Stomach (tissue), 9 donors: ENCODE results near the gene IFNK. TPM values are rescaled to one million over a fixed set of nuclear protein-coding genes. Genes with fewer than 3 reads are reported as not detected.

Experiments used
- DNase-seq, 2 donors: peaks; one replicate each; pipeline versions ENCODE4 v3.0.0 to v3.0.0-alpha.2; 2013 to 2019
- H3K27ac ChIP-seq, 5 donors: fragments of 200-600 bp in 4 of 5; sonication (generic) in 4 of 5; one replicate each; pipeline ENCODE4 v1.5.1; 2013 to 2019; ENCODE audit warnings: mild to moderate bottlenecking in 1 of 5, moderate library complexity in 1 of 5
- H3K27me3 ChIP-seq, 3 donors: fragments of 200-600 bp; sonication (generic); one replicate each; pipeline ENCODE4 v1.5.1; 2017 to 2019; ENCODE audit warnings: mixed run types in 1 of 3
- H3K36me3 ChIP-seq, 4 donors: fragments of 200-600 bp; sonication (generic); 1 replicate in 3 of 4; 2 replicates in 1 of 4; pipeline ENCODE4 v1.5.1; 2016 to 2019
- H3K4me1 ChIP-seq, 4 donors: fragments of 200-600 bp; sonication (generic); one replicate each; pipeline ENCODE4 v1.5.1; 2016 to 2019
- H3K4me3 ChIP-seq, 4 donors: fragments of 200-600 bp; sonication (generic) in 3 of 4; one replicate each; pipeline ENCODE4 v1.5.1; 2016 to 2019; ENCODE audit warnings: mild to moderate bottlenecking in 1 of 4
- H3K9me3 ChIP-seq, 4 donors: fragments of 200-600 bp; sonication (generic); one replicate each; pipeline ENCODE4 v1.5.1; 2016 to 2019
- CTCF ChIP-seq, 7 experiments: fragments of 450-650 bp in 4 of 7; fragments of 200-600 bp in 3 of 7; sonication (generic) in 3 of 7; IDR thresholded peaks; one replicate each; pipeline ENCODE4 v1.5.1; 2016 to 2019; ENCODE audit warnings: antibody characterized with exemption in 7 of 7, control low read depth in 2 of 7, mild to moderate bottlenecking in 1 of 7
- EP300 ChIP-seq: sonication (generic); formaldehyde crosslinking; IDR thresholded peaks from one replicate; pipeline ENCODE4 v1.6.1; 2017; ENCODE audit warnings: antibody characterized with exemption
- POLR2A ChIP-seq, 4 donors: fragments of 450-650 bp; IDR thresholded peaks; one replicate each; pipeline ENCODE4 v1.6.1; 2016; ENCODE audit warnings: antibody characterized with exemption in 4 of 4, control low read depth in 2 of 4, mild to moderate bottlenecking in 1 of 4, moderate library complexity in 1 of 4
- POLR2AphosphoS5 ChIP-seq, 3 donors: sonication (generic); formaldehyde crosslinking; IDR thresholded peaks; one replicate each; pipeline ENCODE4 v1.6.1; 2016; ENCODE audit warnings: antibody characterized with exemption in 3 of 3
- WGBS, 5 donors: extraction: QIAGEN DNeasy Blood & Tissue Kit in 3 of 5; methylation state at CpG; one replicate each; pipeline versions ENCODE4 v1.1.5 to v1.1.7; 2013 to 2018; 5-methylcytosine and 5-hydroxymethylcytosine counted together
- intact Hi-C: fragments of 100-400 bp; cut with DNase I; formaldehyde crosslinking; loops from one replicate; pipeline ENCODE4 v1.15.1; 2023; ENCODE audit warnings: low total_unique reads
- polyA plus RNA-seq, 3 donors: library from polyadenylated mRNA; stranded (reverse); fragments of 200-250 nt; gene quantifications; one replicate each; pipeline ENCODE4 v1.2.3, GENCODE V29; 2013
- total RNA-seq, 5 donors: library from RNA; depleted of rRNA; stranded (reverse); fragments of >200 nt; gene quantifications; one replicate each; pipeline versions ENCODE4 v1.1.0 to v1.2.3, GENCODE V29; 2014 to 2016
- donor health status: healthy with polysubstance abuse.
- donor health status: Bipolar disorder and iron deficiency.
- donor health status: healthy.

The IFNK gene
- total and polyA plus RNA-seq, 8 donors: not detected

DNA sequence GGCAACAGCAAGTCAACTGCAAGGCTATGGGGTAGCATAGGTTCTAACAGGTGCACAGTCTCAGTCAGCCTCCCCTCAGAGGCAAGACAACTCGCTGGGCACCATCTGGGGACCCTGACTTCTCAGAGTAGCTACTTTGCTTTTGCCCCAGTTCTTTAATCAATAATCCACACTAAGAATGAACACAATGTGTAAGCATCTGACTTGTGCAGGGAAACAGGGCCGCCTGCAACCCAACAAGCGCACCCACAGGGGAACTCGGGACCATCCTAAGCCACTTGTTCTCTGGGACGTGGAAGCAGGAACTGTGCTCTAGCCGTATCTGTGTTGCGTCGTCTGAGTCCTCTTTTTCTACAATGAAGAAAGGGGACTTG is 3.6 kb downstream of the IFNK start:
- H3K4me3 ChIP-seq: peak overlapping the region; percentile 71 to 89 (median 78)
- peaks cover 0 to 8% (median 0%) of the 10 kb centered on the region in 4 donors for H3K36me3 ChIP-seq
- peak overlapping the region; percentile 85 to 97 (median 95) for H3K27ac ChIP-seq
- 28 to 38% (median 35%) methylated on average over 8 of the region's 8 CpGs for WGBS, 5 donors
- no peaks in the 10 kb centered on the region for H3K9me3 ChIP-seq
- TF ChIP-seq CTCF (IDR thresholded peaks at IDR 0.05) (no peak), POLR2AphosphoS5 (IDR thresholded peaks at IDR 0.05) (no peak), POLR2A (IDR thresholded peaks at IDR 0.05) (no peak), EP300 (no peak)
- no peak for DNase-seq
- intact Hi-C loops: no loop called here
- H3K27me3 ChIP-seq: no peaks in the 10 kb centered on the region
- peaks cover 16 to 32% (median 24%) of the 10 kb centered on the region in 4 donors for H3K4me1 ChIP-seq

- DNase-seq: peak; percentile 84 to 93
- intact Hi-C loops: no loop called here
- Histone ChIP-seq H3K36me3 (peaks cover 0 to 8% (median 0%) of the 10 kb centered on the region in 4 donors), H3K4me3 (peak overlapping the region; percentile 71 to 89 (median 78)), H3K4me1 (peaks cover 16 to 33% (median 24%) of the 10 kb centered on the region in 4 donors), H3K27me3 (no peaks in the 10 kb centered on the region), H3K27ac (peak overlapping the region; percentile 85 to 97 (median 95)), H3K9me3 (no peaks in the 10 kb centered on the region)
- WGBS, 5 donors: 2 to 3% (median 2%) methylated on average over 36 to 44 of the region's 44 CpGs
- peak in 1 of 7 experiments; percentile 8 for TF ChIP-seq CTCF (IDR thresholded peaks at IDR 0.05)
- TF ChIP-seq EP300: no peak
- peak; percentile 83 to 92 (median 92) for TF ChIP-seq POLR2AphosphoS5 (IDR thresholded peaks at IDR 0.05)
- peak in 1 of 4 donors; percentile 40 for TF ChIP-seq POLR2A (IDR thresholded peaks at IDR 0.05)
Measured at GRCh38 chr9:27528076-27528885, 4.2 kb downstream of the IFNK start.

DNA sequence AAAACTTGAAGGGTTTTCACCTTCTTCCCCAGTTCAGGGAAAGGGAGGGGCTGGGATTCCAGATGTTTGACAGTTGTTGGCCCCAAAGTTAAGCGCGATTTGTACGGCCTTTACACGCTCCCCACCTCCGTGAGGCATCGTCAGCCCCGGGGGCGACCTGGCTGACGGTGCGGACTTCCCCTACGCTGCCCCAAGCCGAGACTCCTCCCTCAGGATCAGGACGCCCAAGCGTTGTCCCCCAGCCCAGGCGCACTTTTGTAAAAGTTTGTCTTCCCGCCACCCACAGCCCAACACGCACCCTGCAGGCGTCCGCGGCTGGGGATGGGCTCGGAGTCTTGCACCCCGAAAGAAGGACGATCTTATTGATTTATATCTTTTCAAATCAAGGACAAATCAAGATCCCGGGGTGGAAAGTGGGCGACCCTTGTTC is 4.8 kb downstream of the IFNK start:
- peaks cover 0 to 8% (median 0%) of the 10 kb centered on the region in 4 donors for H3K36me3 ChIP-seq
- H3K27ac ChIP-seq: peak overlapping the region; percentile 85 to 97 (median 95)
- no peaks in the 10 kb centered on the region for H3K9me3 ChIP-seq
- TF ChIP-seq CTCF (IDR thresholded peaks at IDR 0.05) (no peak), POLR2AphosphoS5 (IDR thresholded peaks at IDR 0.05) (peak in 2 of 3 donors; percentile 14 to 34)
- peak overlapping the region; percentile 71 to 89 (median 78) for H3K4me3 ChIP-seq
- intact Hi-C loops: no loop called here
- peaks cover 16 to 40% (median 24%) of the 10 kb centered on the region in 4 donors for H3K4me1 ChIP-seq
- H3K27me3 ChIP-seq: no peaks in the 10 kb centered on the region
- 0 to 1% (median 1%) methylated on average over 14 to 25 of the region's 25 CpGs for WGBS, 5 donors
- peak; percentile 52 to 86 for DNase-seq

GRCh38 chr9:27529316-27530278 is 5.5 kb downstream of the IFNK start, which contains the start of gene MOB3B:
TSS of gene MOB3B (minus strand) at chr9:27529814. CDS start at chr9:27455550, 74,264 bp downstream.
- H3K36me3 ChIP-seq: peaks cover 0 to 2% (median 0%) of the 10 kb centered on the region in 4 donors
- intact Hi-C loops: no loop called here
- peak within 1 kb of the TSS; percentile 71 to 89 (median 78) for H3K4me3 ChIP-seq
- no peaks in the 10 kb centered on the region for H3K9me3 ChIP-seq
- 2 to 7% (median 3%) methylated on average over 47 to 74 of the region's 74 CpGs for WGBS, 5 donors
- peak; percentile 87 to 94 for DNase-seq
- no peaks in the 10 kb centered on the region for H3K27me3 ChIP-seq
- TF ChIP-seq POLR2AphosphoS5 (IDR thresholded peaks at IDR 0.05): peak; percentile 40 to 60 (median 42)
- TF ChIP-seq POLR2A (IDR thresholded peaks at IDR 0.05): no peak
- TF ChIP-seq CTCF (IDR thresholded peaks at IDR 0.05): peak in 5 of 7 experiments; percentile 71 to 98 (median 98)
- no peak for TF ChIP-seq EP300
- H3K27ac ChIP-seq: peak within 1 kb of the TSS; percentile 85 to 97 (median 95)
- H3K4me1 ChIP-seq: peaks cover 16 to 46% (median 28%) of the 10 kb centered on the region in 4 donors
